Right lobe of liver (tissue), 4 donors: ENCODE results near the gene ZBTB7B.

ENCODE experiments used
- POLR2A ChIP-seq: fragments of 450-650 bp; IDR thresholded peaks from one replicate; pipeline ENCODE4 v1.6.1; 2017; ENCODE audit warnings: antibody characterized with exemption, mild to moderate bottlenecking
- TF ChIP-seq, protein P1 (sequence below), 4 donors: fragments of 200-600 bp in 3 of 4; fragments of 450-650 bp in 1 of 4; IDR thresholded peaks; one replicate each; pipeline versions ENCODE4 v1.5.1 to v1.8.0; 2016 to 2022; ENCODE audit warnings: antibody characterized with exemption in 4 of 4, mild to moderate bottlenecking in 2 of 4
- donor health status: DM: no; HTN: no; CAD: no.
- donor health status: DM: no; HTN: no; CAD: no.
- donor health status: DM: no; HTN: yes; CAD: no.

DNA sequence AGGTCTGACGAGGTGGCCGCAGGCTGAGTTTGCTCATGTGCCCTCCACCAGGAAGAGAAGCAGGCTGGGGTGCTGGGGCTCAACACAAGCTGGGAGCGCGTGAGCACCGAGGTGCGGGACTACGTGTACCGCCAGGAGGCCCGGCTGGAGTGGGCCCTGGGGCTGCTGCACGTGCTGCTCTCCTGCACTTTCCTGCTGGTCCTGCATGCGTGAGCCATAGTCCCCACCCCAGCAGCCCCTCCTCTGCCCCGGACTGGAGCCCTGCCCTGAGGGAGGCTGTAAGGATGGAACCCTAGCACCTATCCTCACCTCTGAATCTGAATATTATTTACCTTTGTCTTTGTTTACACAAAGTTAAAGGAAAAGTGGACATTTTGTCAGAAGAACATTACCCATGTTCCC, 40.7 kb downstream of the ZBTB7B start:
- TF ChIP-seq, protein P1, sequence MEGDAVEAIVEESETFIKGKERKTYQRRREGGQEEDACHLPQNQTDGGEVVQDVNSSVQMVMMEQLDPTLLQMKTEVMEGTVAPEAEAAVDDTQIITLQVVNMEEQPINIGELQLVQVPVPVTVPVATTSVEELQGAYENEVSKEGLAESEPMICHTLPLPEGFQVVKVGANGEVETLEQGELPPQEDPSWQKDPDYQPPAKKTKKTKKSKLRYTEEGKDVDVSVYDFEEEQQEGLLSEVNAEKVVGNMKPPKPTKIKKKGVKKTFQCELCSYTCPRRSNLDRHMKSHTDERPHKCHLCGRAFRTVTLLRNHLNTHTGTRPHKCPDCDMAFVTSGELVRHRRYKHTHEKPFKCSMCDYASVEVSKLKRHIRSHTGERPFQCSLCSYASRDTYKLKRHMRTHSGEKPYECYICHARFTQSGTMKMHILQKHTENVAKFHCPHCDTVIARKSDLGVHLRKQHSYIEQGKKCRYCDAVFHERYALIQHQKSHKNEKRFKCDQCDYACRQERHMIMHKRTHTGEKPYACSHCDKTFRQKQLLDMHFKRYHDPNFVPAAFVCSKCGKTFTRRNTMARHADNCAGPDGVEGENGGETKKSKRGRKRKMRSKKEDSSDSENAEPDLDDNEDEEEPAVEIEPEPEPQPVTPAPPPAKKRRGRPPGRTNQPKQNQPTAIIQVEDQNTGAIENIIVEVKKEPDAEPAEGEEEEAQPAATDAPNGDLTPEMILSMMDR (IDR thresholded peaks at IDR 0.05) = no peak
- TF ChIP-seq POLR2A = no peak
